Superior temporal gyrus (tissue), 1 donor: ENCODE results near the gene PYGO2.
A peak's percentile ranks its signal among the peaks of the same experiment; 100 is the strongest.

Experiments
- DNase-seq: peaks from one replicate; pipeline ENCODE4 v3.0.0-alpha.2; 2016; ENCODE audit errors: extremely low spot score

The PYGO2 gene, protein sequence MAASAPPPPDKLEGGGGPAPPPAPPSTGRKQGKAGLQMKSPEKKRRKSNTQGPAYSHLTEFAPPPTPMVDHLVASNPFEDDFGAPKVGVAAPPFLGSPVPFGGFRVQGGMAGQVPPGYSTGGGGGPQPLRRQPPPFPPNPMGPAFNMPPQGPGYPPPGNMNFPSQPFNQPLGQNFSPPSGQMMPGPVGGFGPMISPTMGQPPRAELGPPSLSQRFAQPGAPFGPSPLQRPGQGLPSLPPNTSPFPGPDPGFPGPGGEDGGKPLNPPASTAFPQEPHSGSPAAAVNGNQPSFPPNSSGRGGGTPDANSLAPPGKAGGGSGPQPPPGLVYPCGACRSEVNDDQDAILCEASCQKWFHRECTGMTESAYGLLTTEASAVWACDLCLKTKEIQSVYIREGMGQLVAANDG

DNA sequence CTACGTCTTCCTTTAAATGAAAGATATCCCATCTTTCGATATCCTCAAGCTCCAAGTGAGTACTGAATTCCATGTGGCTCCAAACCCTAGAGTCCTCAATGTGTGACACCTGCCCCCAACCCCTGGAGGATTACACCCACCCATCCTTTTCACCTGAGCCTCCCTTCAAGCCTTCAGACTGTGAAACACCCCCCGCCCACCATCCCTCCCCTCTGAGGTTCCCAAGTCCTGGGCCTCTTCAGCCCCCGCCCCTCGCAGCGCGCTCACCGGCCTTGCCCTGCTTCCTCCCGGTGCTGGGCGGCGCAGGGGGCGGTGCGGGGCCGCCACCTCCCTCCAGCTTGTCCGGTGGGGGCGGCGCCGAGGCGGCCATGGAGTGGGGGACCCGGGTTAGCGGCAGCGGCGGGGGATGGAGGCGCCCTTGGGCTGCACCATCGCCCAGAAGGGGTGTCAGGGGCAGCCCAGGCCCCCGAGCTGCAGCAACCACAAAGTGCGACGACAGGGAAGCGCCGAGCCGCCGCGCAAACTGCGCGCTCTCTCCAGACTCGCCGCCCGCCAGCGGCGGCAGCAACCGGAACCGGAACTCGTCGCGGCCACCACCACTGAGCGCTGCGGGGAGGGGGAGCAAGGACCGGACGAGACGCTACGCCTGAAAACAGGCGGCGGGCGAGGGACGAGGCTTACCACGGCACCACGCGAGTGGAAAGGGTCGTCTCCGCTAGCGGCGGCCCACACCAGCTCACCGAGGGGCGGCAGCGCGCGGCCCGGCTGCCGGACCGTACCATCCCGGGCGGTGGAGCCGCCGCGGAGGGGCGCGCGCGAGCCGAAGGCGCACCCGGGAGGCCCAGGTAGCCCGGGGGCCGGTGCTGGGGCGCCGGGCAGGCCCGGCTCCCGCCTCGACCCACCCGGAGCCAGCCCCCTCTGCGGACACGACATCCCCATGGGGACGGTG is at the start of gene PYGO2:
TSS of gene PYGO2 (minus strand) at position 576 of the 949 bp plus-strand sequence. CDS start at position 370, 206 bp downstream.
- peak; percentile 77 for DNase-seq

- no peak for DNase-seq
Measured at GRCh38 chr1:155011004-155011416, 49.4 kb upstream of the PYGO2 start.

DNA sequence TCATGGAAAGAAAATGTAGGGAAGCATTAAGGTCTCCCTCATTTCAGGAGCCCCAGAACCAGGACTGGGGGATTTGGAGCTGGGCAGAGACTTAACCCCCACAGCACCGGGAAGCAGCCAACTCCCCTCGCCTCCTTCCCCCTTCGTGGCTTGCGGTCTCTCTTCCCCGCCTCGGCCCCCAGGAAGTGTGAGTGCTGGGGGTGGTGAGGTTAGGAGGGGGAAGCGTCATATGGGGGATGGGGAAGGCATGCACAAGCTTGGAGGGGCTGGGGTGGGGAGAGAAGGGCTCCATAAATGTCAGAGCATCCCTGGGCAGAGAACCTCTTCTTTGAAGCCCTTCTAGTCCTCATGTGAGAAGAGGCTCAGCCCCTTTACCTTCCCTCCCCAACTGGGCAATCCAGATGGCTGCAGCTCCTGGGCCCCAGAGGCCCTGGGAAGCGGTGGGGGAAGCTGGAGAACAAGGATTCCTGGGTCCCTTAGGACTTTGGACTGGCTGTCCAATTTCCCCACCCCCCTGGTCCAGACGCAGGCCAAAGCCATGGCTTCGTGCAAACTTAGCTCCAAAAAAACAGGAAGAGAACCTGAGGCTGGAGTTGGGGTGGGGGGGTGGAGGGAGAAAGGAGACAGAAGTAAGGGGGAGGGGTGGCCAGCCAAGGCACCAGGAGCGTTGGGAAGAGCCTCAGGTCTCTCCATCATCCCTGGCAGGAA is 48.8 kb upstream of the PYGO2 start:
- DNase-seq = no peak

- no peak for DNase-seq
Measured at GRCh38 chr1:155009742-155010141, 48.2 kb upstream of the PYGO2 start.

GRCh38 chr1:155009221-155009711 is 47.7 kb upstream of the PYGO2 start:
- DNase-seq = no peak

GRCh38 chr1:155008015-155008941 is 46.7 kb upstream of the PYGO2 start:
- DNase-seq = no peak

DNA sequence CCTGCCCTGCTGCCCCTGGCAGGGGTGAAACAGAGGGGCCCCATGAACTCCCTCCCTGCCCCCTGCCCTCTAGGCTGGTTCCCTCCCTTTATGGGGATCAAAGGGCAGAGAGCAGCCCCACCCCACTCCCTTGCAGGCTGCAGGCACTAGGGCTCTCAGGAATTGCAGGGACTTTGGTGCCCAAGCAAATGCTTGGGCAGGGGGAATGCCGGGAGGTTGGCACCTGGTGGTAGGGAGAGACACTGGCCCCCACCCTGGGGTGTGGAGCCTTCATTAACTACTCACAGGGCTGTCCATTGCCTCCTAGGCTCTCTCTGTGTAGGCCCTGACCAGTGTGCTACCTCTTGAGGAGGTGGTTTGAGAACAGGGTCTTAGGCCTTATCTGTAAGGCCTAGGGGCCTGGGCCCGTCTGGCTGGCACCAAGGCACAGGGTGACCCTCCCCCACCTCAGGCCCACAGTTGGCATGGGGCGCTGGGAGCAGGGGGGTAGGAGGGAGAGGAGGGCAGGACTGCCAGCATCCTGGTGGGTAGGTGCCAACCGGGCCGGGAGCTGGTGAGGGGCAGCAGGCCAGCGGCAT is 45.8 kb upstream of the PYGO2 start:
- DNase-seq = no peak

GRCh38 chr1:155006601-155007101 is 45.1 kb upstream of the PYGO2 start:
- DNase-seq = peak; percentile 76

GRCh38 chr1:155005076-155006011 is 43.8 kb upstream of the PYGO2 start:
- DNase-seq = peak; percentile 42

DNA sequence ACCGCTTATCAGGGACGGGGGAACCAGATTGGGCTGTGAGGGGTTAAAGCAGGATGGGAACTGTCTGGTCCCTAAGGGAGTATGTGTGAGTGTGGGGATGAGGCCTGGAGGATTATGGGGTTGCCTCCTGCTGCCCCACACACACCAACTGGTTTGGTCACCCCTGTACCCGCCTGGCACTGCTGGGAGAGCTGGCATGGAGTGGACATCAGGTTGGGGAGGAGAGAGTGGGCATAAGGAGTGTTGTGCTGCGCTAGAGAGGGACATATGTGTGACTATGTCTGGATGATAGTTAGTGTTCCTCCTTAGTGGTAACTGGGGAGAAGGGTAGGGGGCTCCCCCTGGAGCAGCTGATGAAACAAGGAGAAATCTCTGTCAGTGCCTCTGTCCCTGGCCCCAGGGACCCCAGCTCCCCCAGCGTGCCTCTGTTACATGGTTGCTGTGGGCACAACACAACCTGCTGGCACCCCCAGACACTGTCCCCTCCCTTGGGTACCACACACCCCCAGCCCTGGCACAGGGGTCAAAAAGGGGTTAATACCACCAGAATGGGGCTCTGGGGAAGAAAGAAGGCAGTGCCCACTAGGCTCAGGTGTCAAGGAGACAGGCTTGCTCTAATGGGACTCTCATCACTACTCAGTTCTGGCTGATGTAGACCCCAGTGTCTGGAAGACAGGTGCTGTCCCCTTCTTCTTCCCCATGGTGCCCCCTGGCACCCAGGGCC is 42.9 kb upstream of the PYGO2 start:
- peak; percentile 69 for DNase-seq

- DNase-seq = peak; percentile 50
Measured at GRCh38 chr1:155003766-155004351, 42.3 kb upstream of the PYGO2 start.

DNA sequence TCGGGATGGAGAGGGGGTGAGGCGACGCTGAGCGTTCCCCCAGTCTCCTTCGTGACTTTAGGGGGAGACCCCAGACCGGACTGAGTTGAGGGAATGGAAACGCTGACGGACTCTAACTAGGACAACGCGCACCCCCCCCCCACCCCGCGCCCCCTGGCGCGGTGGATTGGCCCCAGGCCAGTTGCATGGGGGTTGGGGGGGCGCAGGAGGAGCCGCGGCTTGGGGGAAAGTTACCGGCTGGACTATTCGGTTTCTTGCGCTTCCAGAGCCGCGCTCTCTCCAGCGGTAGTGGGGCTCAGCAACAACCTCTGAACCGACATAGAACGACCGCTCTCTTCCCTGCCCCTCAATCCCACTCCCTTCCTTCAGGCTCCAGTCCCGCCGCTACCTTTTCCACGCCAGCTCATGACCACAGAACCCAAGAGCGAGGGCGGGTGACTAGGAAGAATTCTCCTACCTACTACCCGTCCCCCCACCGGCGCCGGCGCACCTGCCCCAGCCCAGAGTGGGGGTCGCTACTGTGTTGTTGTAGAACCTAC is 41.7 kb upstream of the PYGO2 start:
- peak; percentile 38 for DNase-seq

GRCh38 chr1:155002464-155003226 is 41.1 kb upstream of the PYGO2 start, which contains the start of gene ZBTB7B:
Gene ZBTB7B, plus strand, starts transcription at chr1:155002802. Its CDS starts 11,859 bp downstream, at chr1:155014661.
- DNase-seq = peak; percentile 43

DNA sequence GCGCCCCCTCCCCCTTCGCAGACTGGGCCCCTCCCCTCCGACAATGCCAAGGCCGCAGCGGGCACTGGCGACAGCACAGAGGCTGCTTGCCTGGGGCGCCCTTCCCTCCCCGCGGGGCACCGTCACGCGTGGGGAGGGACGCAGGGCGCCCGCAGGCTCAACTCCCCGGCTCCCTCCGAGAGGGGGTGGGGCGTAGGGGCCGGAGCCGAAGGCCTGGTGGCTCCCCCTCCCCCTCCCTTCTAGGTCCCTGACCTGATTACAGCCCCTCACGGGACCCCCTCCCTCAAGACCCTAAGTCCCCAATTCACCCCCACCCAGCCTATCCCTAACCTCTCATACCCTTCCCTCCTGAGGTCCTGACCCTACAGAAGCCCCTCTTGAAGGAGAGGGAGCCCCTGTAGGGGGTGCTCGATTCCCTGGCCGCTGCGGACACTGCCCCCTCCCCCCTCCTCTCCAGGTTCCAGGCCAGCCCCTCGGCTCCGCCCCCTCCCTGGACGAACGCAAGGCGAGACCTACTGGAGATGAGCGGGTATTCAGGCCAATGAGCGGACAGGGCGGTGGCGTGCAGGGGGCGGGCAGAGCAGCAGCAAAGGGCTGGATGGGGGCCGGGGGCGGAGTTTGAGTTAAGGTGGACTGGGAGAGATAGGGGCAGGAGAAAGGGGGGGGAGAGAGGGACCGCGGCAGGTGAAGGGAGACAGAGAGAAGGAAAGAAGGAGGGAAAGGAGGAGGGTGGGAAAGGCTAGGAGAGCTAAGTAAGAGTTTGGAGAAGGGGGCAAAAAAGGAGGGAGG is 40.3 kb upstream of the PYGO2 start:
- DNase-seq = peak; percentile 97

- peak; percentile 73 for DNase-seq
Measured at GRCh38 chr1:155001425-155001674, 39.8 kb upstream of the PYGO2 start.
